ENCODE results near the gene TPGS1. TPM values are rescaled to one million over a fixed set of nuclear protein-coding genes. Genes with fewer than 3 reads are reported as not detected.

Gene TPGS1
- total and polyA plus RNA-seq, 2 donors (not counting 1 experiment from before 2014, with no cell fraction given), result 8.1 to 33.8 TPM

GRCh38 chr19:474126-475078 is 32.9 kb upstream of the TPGS1 start:
- Histone ChIP-seq H3K4me3 (ENCODE audit: control extremely low read depth in 1 of 5, extremely low read depth in 1 of 5, insufficient read depth in 1 of 5, low read depth in 2 of 5, low read length in 4 of 5) (no peak overlapping the region), H3K27me3 (replicated peaks in 1 of 4; ENCODE audit: control extremely low read depth in 1 of 4, control insufficient read depth in 3 of 4, insufficient read depth in 4 of 4, low read length in 3 of 4) (no peaks in the 10 kb centered on the region), H3K9ac (ENCODE audit: low read length) (no peak overlapping the region), H3K9me3 (ENCODE audit: control extremely low read depth in 1 of 3, control insufficient read depth in 2 of 3, insufficient read depth in 1 of 3, low read length in 2 of 3) (no peaks in the 10 kb centered on the region), H3K27ac (ENCODE audit: low read length in 2 of 2) (no peak overlapping the region), H3K79me2 (ENCODE audit: control insufficient read depth, insufficient read depth, low read length) (no peaks in the 10 kb centered on the region), H4K20me1 (ENCODE audit: control insufficient read depth, insufficient read depth, low read length, poor library complexity, severe bottlenecking) (no peaks in the 10 kb centered on the region), H3K4me1 (ENCODE audit: control insufficient read depth in 2 of 2, insufficient read depth in 2 of 2, low read length in 2 of 2) (no peaks in the 10 kb centered on the region), H3K4me2 (replicated peaks; ENCODE audit: low read depth, low read length, poor library complexity, severe bottlenecking) (no peak overlapping the region), H3K36me3 (replicated peaks in 1 of 2; ENCODE audit: control extremely low read depth in 1 of 2, control insufficient read depth in 1 of 2, extremely low read depth in 1 of 2, insufficient read depth in 2 of 2, low read length in 1 of 2) (no peaks in the 10 kb centered on the region), H2AFZ (ENCODE audit: insufficient read depth, low read depth, low read length, poor library complexity, severe bottlenecking) (no peak overlapping the region)
- Mint-ChIP-seq H3K27me3 (peaks cover 5% of the 10 kb centered on the region), H3K4me1 (no peaks in the 10 kb centered on the region), H3K27ac (no peak overlapping the region), H3K4me3 (no peak overlapping the region), H3K9me3 (ENCODE audit: insufficient read depth) (peaks cover 3% of the 10 kb centered on the region)
- WGBS (ENCODE audit: insufficient coverage), result 70% methylated on average over 48 of the region's 57 CpGs
- ChIA-PET POLR2A (no interaction called here), CTCF (no interaction called here)
- no peak for DNase-seq
- no peak for ATAC-seq (ENCODE audit: low read depth)
- TF ChIP-seq CTCF (IDR thresholded peaks at IDR 0.05) (no peak), EZH2 (IDR thresholded peaks at IDR 0.05; ENCODE audit: borderline replicate concordance, insufficient read depth, low read depth, low read length, poor library complexity, severe bottlenecking) (no peak)
- intact Hi-C loops (cut with micrococcal nuclease), result no loop called here

- peaks cover 0 to 6% of the 10 kb centered on the region in 2 donors for H3K4me1 ChIP-seq (ENCODE audit: control insufficient read depth in 2 of 2, insufficient read depth in 2 of 2, low read length in 2 of 2)
- H3K4me3 Mint-ChIP-seq, result no peak overlapping the region
- DNase-seq (no peak), ATAC-seq (ENCODE audit: low read depth) (no peak)
- WGBS (ENCODE audit: insufficient coverage), result 79% methylated on average over 13 of the region's 13 CpGs
- H3K4me1 Mint-ChIP-seq, result peaks cover 4% of the 10 kb centered on the region
- TF ChIP-seq CTCF (IDR thresholded peaks at IDR 0.05), result no peak
- no peak for TF ChIP-seq EZH2 (IDR thresholded peaks at IDR 0.05; ENCODE audit: borderline replicate concordance, insufficient read depth, low read depth, low read length, poor library complexity, severe bottlenecking)
- H3K27me3 ChIP-seq (replicated peaks in 1 of 4; ENCODE audit: control extremely low read depth in 1 of 4, control insufficient read depth in 3 of 4, insufficient read depth in 4 of 4, low read length in 3 of 4), result no peaks in the 10 kb centered on the region
- no peaks in the 10 kb centered on the region for H4K20me1 ChIP-seq (ENCODE audit: control insufficient read depth, insufficient read depth, low read length, poor library complexity, severe bottlenecking)
- H2AFZ ChIP-seq (ENCODE audit: insufficient read depth, low read depth, low read length, poor library complexity, severe bottlenecking), result no peak overlapping the region
- H3K27ac ChIP-seq (ENCODE audit: low read length in 2 of 2), result no peak overlapping the region
- no peak overlapping the region for H3K9ac ChIP-seq (ENCODE audit: low read length)
- H3K79me2 ChIP-seq (ENCODE audit: control insufficient read depth, insufficient read depth, low read length), result no peaks in the 10 kb centered on the region
- peaks cover 5% of the 10 kb centered on the region for H3K27me3 Mint-ChIP-seq
- intact Hi-C loops (cut with micrococcal nuclease), result no loop called here
- POLR2A ChIA-PET, result no interaction called here
- peaks cover 0 to 6% (median 0%) of the 10 kb centered on the region in 3 donors for H3K9me3 ChIP-seq (ENCODE audit: control extremely low read depth in 1 of 3, control insufficient read depth in 2 of 3, insufficient read depth in 1 of 3, low read length in 2 of 3)
- H3K36me3 ChIP-seq (replicated peaks in 1 of 2; ENCODE audit: control extremely low read depth in 1 of 2, control insufficient read depth in 1 of 2, extremely low read depth in 1 of 2, insufficient read depth in 2 of 2, low read length in 1 of 2), result no peaks in the 10 kb centered on the region
- CTCF ChIA-PET, result no interaction called here
- H3K27ac Mint-ChIP-seq, result no peak overlapping the region
- no peak overlapping the region for H3K4me3 ChIP-seq (ENCODE audit: control extremely low read depth in 1 of 5, extremely low read depth in 1 of 5, insufficient read depth in 1 of 5, low read depth in 2 of 5, low read length in 4 of 5)
- no peak overlapping the region for H3K4me2 ChIP-seq (replicated peaks; ENCODE audit: low read depth, low read length, poor library complexity, severe bottlenecking)
- peaks cover under 1% of the 10 kb centered on the region for H3K9me3 Mint-ChIP-seq (ENCODE audit: insufficient read depth)
Observed at GRCh38 chr19:475360-475759, 31.9 kb upstream of the TPGS1 start.
